GM12878 (cell line): ENCODE data around the gene TARP.
"Not testable (repeated sequence)": the region's sequence is repeated elsewhere in the genome, so short reads cannot be mapped to it uniquely, and the experiment has no call there.

Source experiments
- ATAC-seq: fragments of 200-7000 bp; cut with Tn5 transposase; 3 replicates; pipeline ENCODE4 v1.9.1; 2020; ENCODE audit warnings: mild to moderate bottlenecking, moderate library complexity
- BruUV-seq: library from RNA; stranded (reverse); fragments of 400-500 nt; replicated peaks from 2 replicates; lab custom pipeline; 2021; lab: Mats Ljungman, UMichigan
- CTCF ChIA-PET: fragments of 300-600 bp; sonication (Branson Sonifier 250); formaldehyde crosslinking; extraction: SDS; loops from one replicate; lab custom pipeline; 2021; ENCODE audit warnings: inconsistent platforms; lab: Yijun Ruan, JAX
- POLR2A ChIA-PET: fragments of 350-600 bp; formaldehyde crosslinking; extraction: SDS; loops from one replicate; lab custom pipeline; 2021; ENCODE audit warnings: inconsistent platforms; lab: Charles Lee
- RAD21 ChIA-PET: fragments of 300-600 bp; sonication (Branson Sonifier 250); formaldehyde crosslinking; loops from one replicate; lab custom pipeline; 2023; ENCODE audit warnings: antibody characterized with exemption; ENCODE audit not compliant: unreplicated experiment; lab: Charles Lee
- SMC1A ChIA-PET: fragments of 300-600 bp; sonication (Branson Sonifier 250); formaldehyde crosslinking; loops from one replicate; lab custom pipeline; 2023; ENCODE audit not compliant: unreplicated experiment, uncharacterized antibody; lab: Charles Lee
- DNase-seq: peaks from one replicate; pipeline ENCODE4 v3.0.0-alpha.2; 2011; ENCODE audit warnings: low read depth, low spot score
- FAIRE-seq: peaks from 3 replicates; lab custom pipeline; 2011; peaks lifted over from hg19 to GRCh38; lab: Jason Lieb, UNC
- H2AFZ ChIP-seq: 2 replicates; pipeline ENCODE4 v1.6.0; 2011; ENCODE audit warnings: low read depth, low read length, control low read depth; ENCODE audit not compliant: control insufficient read depth
- H3K27ac ChIP-seq: 2 replicates; pipeline ENCODE4 v1.5.1; 2011; ENCODE audit warnings: control low read depth; ENCODE audit not compliant: control insufficient read depth, insufficient read depth
- H3K27me3 ChIP-seq, 2 experiments: replicated peaks in 1 of 2; 2 replicates each; pipeline versions ENCODE4 v1.6.0 to v1.6.1; 2011; ENCODE audit warnings: low read length in 1 of 2; ENCODE audit not compliant: control insufficient read depth in 2 of 2, insufficient read depth in 2 of 2
- H3K36me3 ChIP-seq, 2 experiments: 2 replicates each; pipeline ENCODE4 v1.5.1; 2011; ENCODE audit warnings: low read length in 1 of 2; ENCODE audit not compliant: control insufficient read depth in 2 of 2, insufficient read depth in 2 of 2
- H3K4me1 ChIP-seq: 2 replicates; pipeline ENCODE4 v1.6.1; 2011; ENCODE audit warnings: mild to moderate bottlenecking, low read length, moderate library complexity, mixed read lengths; ENCODE audit not compliant: control insufficient read depth, insufficient read depth
- H3K4me2 ChIP-seq: 2 replicates; pipeline ENCODE4 v1.6.0; 2011; ENCODE audit warnings: control low read depth; ENCODE audit not compliant: control insufficient read depth, insufficient read depth
- H3K4me3 ChIP-seq: fragments of 200-600 bp; sonication (generic); 2 replicates; pipeline ENCODE4 v1.5.1; 2016
- H3K79me2 ChIP-seq: 2 replicates; pipeline ENCODE4 v1.6.0; 2011; ENCODE audit warnings: low read length; ENCODE audit not compliant: control insufficient read depth, insufficient read depth
- H3K9ac ChIP-seq: 2 replicates; pipeline ENCODE4 v1.8.0; 2011; ENCODE audit warnings: low read length, control low read depth, mixed read lengths; ENCODE audit not compliant: control insufficient read depth, insufficient read depth
- H3K9me3 ChIP-seq: replicated peaks from 3 replicates; pipeline ENCODE4 v1.5.1; 2011; ENCODE audit warnings: mild to moderate bottlenecking, low read length; ENCODE audit not compliant: control insufficient read depth, insufficient read depth
- H4K20me1 ChIP-seq: 2 replicates; pipeline ENCODE4 v1.6.0; 2011; ENCODE audit not compliant: control insufficient read depth, insufficient read depth
- EGR1 ChIP-seq, 2 experiments: IDR thresholded peaks; 1 replicate in 1 of 2; 2 replicates in 1 of 2; pipeline ENCODE4 v1.6.1; 2011 to 2012; ENCODE audit warnings: low read depth in 2 of 2, low read length in 2 of 2, borderline replicate concordance in 1 of 2, mild to moderate bottlenecking in 1 of 2, moderate library complexity in 1 of 2
- PML ChIP-seq: IDR thresholded peaks from 2 replicates; pipeline ENCODE4 v1.6.1; 2012; ENCODE audit warnings: low read length, inconsistent platforms
- RUNX3 ChIP-seq: IDR thresholded peaks from 2 replicates; pipeline ENCODE4 v1.6.1; 2012; ENCODE audit warnings: low read length, inconsistent platforms
- TCF12 ChIP-seq: IDR thresholded peaks from 2 replicates; pipeline ENCODE4 v1.6.1; 2011; ENCODE audit warnings: low read depth, mild to moderate bottlenecking, low read length
- WGBS: methylation state at CpG from one replicate; pipeline ENCODE4 v1.1.6; 2016; ENCODE audit warnings: low lambda C conversion rate; ENCODE audit not compliant: insufficient replicate concordance, insufficient coverage; ENCODE audit errors: missing lambda C conversion rate; 5-methylcytosine and 5-hydroxymethylcytosine counted together
- in situ Hi-C: fragments of 300-500 bp; cut with MboI; formaldehyde crosslinking; loops from 9 replicates; pipeline ENCODE4 v1.14.3; 2018; ENCODE audit warnings: mixed read lengths
- intact Hi-C: fragments of 100-400 bp; cut with micrococcal nuclease; formaldehyde crosslinking; loops from one replicate; pipeline ENCODE4 v1.14.2; 2022; ENCODE audit not compliant: unreplicated experiment
- TF ChIP-seq, protein P1 (sequence below): fragments of 450-650 bp; IDR thresholded peaks from 2 replicates; pipeline ENCODE4 v1.6.1; 2017; ENCODE audit warnings: mild to moderate bottlenecking, moderate library complexity

The TARP gene

DNA sequence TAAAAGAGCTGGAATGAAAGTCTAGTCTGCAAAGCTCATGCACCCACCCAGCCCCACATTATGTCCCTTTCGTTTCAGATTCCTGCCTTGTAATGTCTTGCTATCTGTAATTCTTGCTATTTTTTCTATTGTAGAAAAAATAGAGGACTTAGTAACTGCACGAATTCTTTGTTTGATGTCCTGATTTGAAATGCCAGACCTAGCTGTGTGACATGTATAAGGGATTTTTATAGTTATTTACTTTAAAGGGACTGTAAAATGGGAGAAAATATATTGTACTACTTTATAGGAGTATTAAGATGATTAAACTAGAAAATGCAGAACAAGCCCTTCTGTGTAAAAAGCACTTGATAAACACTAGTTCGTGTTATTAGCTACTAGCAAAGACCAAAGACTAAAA, 32.4 kb downstream of the TARP start:
- Histone ChIP-seq H3K36me3 (no peaks in the 10 kb centered on the region), H3K27ac (no peak overlapping the region), H3K4me3 (no peak overlapping the region), H3K4me1 (no peaks in the 10 kb centered on the region), H2AFZ (no peak overlapping the region), H3K79me2 (no peaks in the 10 kb centered on the region), H4K20me1 (no peaks in the 10 kb centered on the region), H3K4me2 (no peak overlapping the region), H3K9ac (no peak overlapping the region), H3K9me3 (no peaks in the 10 kb centered on the region), H3K27me3 (no peaks in the 10 kb centered on the region)
- POLR2A ChIA-PET: no interaction called here
- no peak for DNase-seq
- CTCF ChIA-PET: no interaction called here
- ATAC-seq: no peak
- TF ChIP-seq PML: no peak
- no peak for TF ChIP-seq TCF12
- no peak for TF ChIP-seq RUNX3
- TF ChIP-seq, protein P1, sequence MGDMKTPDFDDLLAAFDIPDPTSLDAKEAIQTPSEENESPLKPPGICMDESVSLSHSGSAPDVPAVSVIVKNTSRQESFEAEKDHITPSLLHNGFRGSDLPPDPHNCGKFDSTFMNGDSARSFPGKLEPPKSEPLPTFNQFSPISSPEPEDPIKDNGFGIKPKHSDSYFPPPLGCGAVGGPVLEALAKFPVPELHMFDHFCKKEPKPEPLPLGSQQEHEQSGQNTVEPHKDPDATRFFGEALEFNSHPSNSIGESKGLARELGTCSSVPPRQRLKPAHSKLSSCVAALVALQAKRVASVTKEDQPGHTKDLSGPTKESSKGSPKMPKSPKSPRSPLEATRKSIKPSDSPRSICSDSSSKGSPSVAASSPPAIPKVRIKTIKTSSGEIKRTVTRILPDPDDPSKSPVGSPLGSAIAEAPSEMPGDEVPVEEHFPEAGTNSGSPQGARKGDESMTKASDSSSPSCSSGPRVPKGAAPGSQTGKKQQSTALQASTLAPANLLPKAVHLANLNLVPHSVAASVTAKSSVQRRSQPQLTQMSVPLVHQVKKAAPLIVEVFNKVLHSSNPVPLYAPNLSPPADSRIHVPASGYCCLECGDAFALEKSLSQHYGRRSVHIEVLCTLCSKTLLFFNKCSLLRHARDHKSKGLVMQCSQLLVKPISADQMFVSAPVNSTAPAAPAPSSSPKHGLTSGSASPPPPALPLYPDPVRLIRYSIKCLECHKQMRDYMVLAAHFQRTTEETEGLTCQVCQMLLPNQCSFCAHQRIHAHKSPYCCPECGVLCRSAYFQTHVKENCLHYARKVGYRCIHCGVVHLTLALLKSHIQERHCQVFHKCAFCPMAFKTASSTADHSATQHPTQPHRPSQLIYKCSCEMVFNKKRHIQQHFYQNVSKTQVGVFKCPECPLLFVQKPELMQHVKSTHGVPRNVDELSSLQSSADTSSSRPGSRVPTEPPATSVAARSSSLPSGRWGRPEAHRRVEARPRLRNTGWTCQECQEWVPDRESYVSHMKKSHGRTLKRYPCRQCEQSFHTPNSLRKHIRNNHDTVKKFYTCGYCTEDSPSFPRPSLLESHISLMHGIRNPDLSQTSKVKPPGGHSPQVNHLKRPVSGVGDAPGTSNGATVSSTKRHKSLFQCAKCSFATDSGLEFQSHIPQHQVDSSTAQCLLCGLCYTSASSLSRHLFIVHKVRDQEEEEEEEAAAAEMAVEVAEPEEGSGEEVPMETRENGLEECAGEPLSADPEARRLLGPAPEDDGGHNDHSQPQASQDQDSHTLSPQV: no peak
- no peak for TF ChIP-seq EGR1 (IDR thresholded peaks at IDR 0.05; ENCODE audit: borderline replicate concordance in 1 of 2, low read depth in 2 of 2, low read length in 2 of 2)
- BruUV-seq: no TSS peak
- intact Hi-C loops (no loop called here), in situ Hi-C loops (no loop called here)
- RAD21 ChIA-PET: no interaction called here
- FAIRE-seq: no peak
- SMC1A ChIA-PET: interaction anchor here (1.4 kb wide), 1 partner anchor 26 kb away, joined by 5 read pairs; no protein-coding TSS in a partner anchor
- 26% methylated on average over 3 of the region's 3 CpGs for WGBS

DNA sequence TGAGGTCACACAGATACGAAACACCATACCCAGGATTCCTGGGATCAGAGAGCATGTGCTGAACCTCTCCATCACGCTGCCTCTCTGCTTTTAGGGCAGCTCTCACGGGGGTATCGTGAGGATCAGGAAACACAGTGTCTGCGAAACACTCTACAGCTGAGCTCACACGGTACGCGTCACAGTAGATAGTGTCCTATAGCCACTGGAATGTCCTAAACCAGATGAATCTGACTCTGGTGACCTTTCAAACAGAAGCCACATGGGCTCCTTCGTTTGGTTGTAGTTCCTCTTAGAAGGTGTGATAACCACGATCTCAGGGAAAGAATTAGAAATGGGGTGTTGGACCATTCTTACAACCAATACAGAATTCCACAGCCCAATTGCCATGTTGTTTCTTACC, 34.3 kb downstream of the TARP start:
- RAD21 ChIA-PET, H4K20me1 ChIP-seq, ATAC-seq, DNase-seq, H3K79me2 ChIP-seq, H3K27ac ChIP-seq, H3K9me3 ChIP-seq, H2AFZ ChIP-seq, H3K4me1 ChIP-seq, intact Hi-C loops, BruUV-seq, H3K4me2 ChIP-seq, POLR2A ChIA-PET, H3K9ac ChIP-seq, H3K4me3 ChIP-seq, H3K36me3 ChIP-seq, in situ Hi-C loops, FAIRE-seq, SMC1A ChIA-PET, H3K27me3 ChIP-seq: not testable (repeated sequence)
- 49% methylated on average over 10 of the region's 10 CpGs for WGBS
- CTCF ChIA-PET: interaction anchor here (0.9 kb wide), 1 partner anchor 92 kb away, joined by 3 read pairs; no protein-coding TSS in a partner anchor
